HepG2 (cell line): Measurements from ENCODE around the gene DNAL4. TPM values are rescaled to one million over a fixed set of nuclear protein-coding genes. Genes with fewer than 3 reads are reported as not detected.
A peak's percentile ranks its signal among the peaks of the same experiment; 100 is the strongest.

Experiments
- ARID5B ChIP-seq: IDR thresholded peaks from 2 replicates; pipeline ENCODE4 v1.4.0; 2020; ENCODE audit warnings: mild to moderate bottlenecking, missing genetic modification reagents
- FOXK1 ChIP-seq: sonication (generic); formaldehyde crosslinking; IDR thresholded peaks from 2 replicates; pipeline ENCODE4 v1.4.0; 2020; ENCODE audit warnings: low read depth, missing genetic modification reagents, borderline replicate concordance
- IRF2 ChIP-seq: IDR thresholded peaks from 2 replicates; pipeline ENCODE4 v1.6.1; 2018; ENCODE audit warnings: missing genetic modification reagents, missing compliant biosample characterization
- MYPOP ChIP-seq: sonication (generic); formaldehyde crosslinking; IDR thresholded peaks from 2 replicates; pipeline ENCODE4 v1.8.1; 2023; ENCODE audit warnings: mild to moderate bottlenecking, moderate library complexity, missing genetic modification reagents
- SCMH1 ChIP-seq: sonication (generic); formaldehyde crosslinking; IDR thresholded peaks from 2 replicates; pipeline ENCODE4 v1.9.0; 2021; ENCODE audit warnings: missing genetic modification reagents, mild to moderate bottlenecking, borderline replicate concordance
- U2AF2 ChIP-seq: fragments of 200-400 bp; formaldehyde crosslinking; IDR thresholded peaks from 2 replicates; pipeline ENCODE4 v1.6.1; 2017; ENCODE audit warnings: low read depth, mild to moderate bottlenecking, low read length
- ZBTB40 ChIP-seq, 2 experiments: fragments of 450-650 bp in 1 of 2; sonication (generic) in 1 of 2; formaldehyde crosslinking in 1 of 2; IDR thresholded peaks; 2 replicates each; pipeline versions ENCODE4 v1.6.1 to v1.8.0; 2016 to 2022; ENCODE audit warnings: antibody characterized with exemption in 1 of 2, mild to moderate bottlenecking in 1 of 2, missing genetic modification reagents in 1 of 2
- ZMYM3 ChIP-seq: sonication (generic); formaldehyde crosslinking; IDR thresholded peaks from 2 replicates; pipeline ENCODE4 v1.5.1; 2020; ENCODE audit warnings: mild to moderate bottlenecking, missing genetic modification reagents
- ZNF3 ChIP-seq: IDR thresholded peaks from 2 replicates; pipeline ENCODE4 v1.7.0; 2017; ENCODE audit warnings: inconsistent platforms
- ZNF343 ChIP-seq: sonication (generic); formaldehyde crosslinking; IDR thresholded peaks from 2 replicates; pipeline ENCODE4 v1.4.0; 2020; ENCODE audit warnings: mild to moderate bottlenecking, missing genetic modification reagents
- ZNF556 ChIP-seq: sonication (generic); formaldehyde crosslinking; IDR thresholded peaks from 2 replicates; pipeline ENCODE4 v1.4.0; 2020; ENCODE audit warnings: mild to moderate bottlenecking, missing genetic modification reagents, borderline replicate concordance
- ZNF614 ChIP-seq: IDR thresholded peaks from 2 replicates; pipeline ENCODE4 v1.6.1; 2018; ENCODE audit warnings: missing biosample characterization, missing genetic modification reagents, inconsistent platforms, borderline replicate concordance
- ZNF709 ChIP-seq: sonication (generic); formaldehyde crosslinking; IDR thresholded peaks from 2 replicates; pipeline ENCODE4 v1.5.0; 2020; ENCODE audit warnings: mild to moderate bottlenecking, missing genetic modification reagents
- polyA plus RNA-seq, 8 experiments: library from polyadenylated mRNA; depleted of rRNA in 3 of 8; stranded (reverse) in 7 of 8; unstranded in 1 of 8; fragments of >200 nt; fragmentation: Illumina TruSeq in 4 of 8; extraction: Trizol in 4 of 8; gene quantifications; 2 replicates each; pipeline versions ENCODE4 v1.2.1 to v1.2.3, GENCODE V29; 2011 to 2016; ENCODE audit warnings: low read depth in 4 of 8, missing spikeins in 1 of 8, mixed read lengths in 1 of 8; ENCODE audit not compliant: insufficient read depth in 1 of 8
- total RNA-seq, 5 experiments: library from RNA; depleted of rRNA; stranded (reverse); fragments of >200 nt; fragmentation: Illumina TruSeq; extraction: Trizol; gene quantifications; 2 replicates each; pipeline ENCODE4 v1.2.3, GENCODE V29; 2016; ENCODE audit warnings: low read depth in 1 of 5
- TF ChIP-seq, protein P1 (sequence below): IDR thresholded peaks from 2 replicates; pipeline ENCODE4 v1.6.1; 2016; ENCODE audit warnings: low read depth, borderline replicate concordance

DNAL4 gene
- total and polyA plus RNA-seq, 2 of the 13 experiments (the other 11 are each of a cell fraction or from before 2014, with no cell fraction given) = 8.0 to 10.7 TPM

DNA sequence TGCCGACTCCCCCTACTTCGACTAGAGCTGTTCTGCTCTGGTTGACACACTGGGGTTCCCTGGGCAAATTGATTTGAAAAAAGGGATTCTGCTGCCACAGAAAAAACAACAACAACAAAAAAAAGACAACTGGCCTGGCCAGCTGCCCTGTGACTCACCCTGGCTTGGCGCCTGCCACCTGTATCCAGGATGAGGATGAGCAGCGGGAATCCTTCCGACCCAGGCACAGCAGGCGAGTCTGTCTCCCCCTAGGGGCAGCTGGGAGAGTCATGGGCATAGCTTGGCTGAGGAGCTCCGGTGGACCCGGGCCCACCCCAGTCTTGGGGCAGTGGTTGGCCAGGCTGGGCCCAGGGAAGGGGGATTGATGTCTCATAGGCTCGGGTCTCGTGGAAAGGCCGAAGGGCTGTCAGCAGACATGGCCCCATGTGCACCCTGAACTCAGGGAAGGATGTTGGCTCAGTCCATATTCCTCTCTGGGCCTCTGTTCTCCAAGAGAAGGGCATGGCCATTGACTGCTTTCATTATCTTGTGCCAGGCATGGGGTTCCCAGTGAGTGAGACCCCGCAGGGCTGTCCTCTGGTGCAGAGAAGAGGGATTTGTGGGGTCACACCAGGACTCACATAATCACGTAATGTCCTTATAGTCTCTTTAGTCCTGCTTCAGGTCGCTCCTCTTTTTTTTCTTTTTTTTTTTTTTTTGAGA is 27.7 kb downstream of the DNAL4 start (continued):
- no peak for TF ChIP-seq ZNF343 (CRISPR knock-in tag)
- no peak for TF ChIP-seq ZMYM3
- TF ChIP-seq ZNF556 (CRISPR knock-in tag) = no peak
- TF ChIP-seq MYPOP (CRISPR knock-in tag) = no peak
- no peak for TF ChIP-seq SCMH1 (CRISPR knock-in tag)
- peak; percentile 46 for TF ChIP-seq ARID5B (CRISPR knock-in tag)
- TF ChIP-seq ZNF614 (CRISPR knock-in tag) = 0 out of 2 replicates have a peak, but pooled peaks have one; percentile 39
- TF ChIP-seq ZNF3 = no peak
- TF ChIP-seq U2AF2 = no peak
- TF ChIP-seq, protein P1, sequence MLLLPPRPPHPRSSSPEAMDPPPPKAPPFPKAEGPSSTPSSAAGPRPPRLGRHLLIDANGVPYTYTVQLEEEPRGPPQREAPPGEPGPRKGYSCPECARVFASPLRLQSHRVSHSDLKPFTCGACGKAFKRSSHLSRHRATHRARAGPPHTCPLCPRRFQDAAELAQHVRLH = no peak
- TF ChIP-seq ZBTB40 (IDR thresholded peaks at IDR 0.05) = no peak
- 0 out of 2 replicates have a peak, but pooled peaks have one; percentile 19 for TF ChIP-seq ZBTB40 (CRISPR knock-in tag; IDR thresholded peaks at IDR 0.05)
- no peak for TF ChIP-seq FOXK1
- TF ChIP-seq ZNF709 (CRISPR knock-in tag) = no peak
- 0 out of 2 replicates have a peak, but pooled peaks have one; percentile 51 for TF ChIP-seq IRF2 (CRISPR knock-in tag)
